GM18868 (cell line): ENCODE data around the gene GAS7.
A peak's percentile ranks its signal among the peaks of the same experiment; 100 is the strongest.
"Not testable (repeated sequence)": the region's sequence is repeated elsewhere in the genome, so short reads cannot be mapped to it uniquely, and the experiment has no call there.

Source experiments
- ATAC-seq: cut with Tn5 transposase; IDR thresholded peaks from one replicate; pipeline ENCODE4 v1.9.1; 2021; ENCODE audit warnings: mild to moderate bottlenecking, moderate library complexity; ENCODE audit not compliant: unreplicated experiment

Gene GAS7

DNA sequence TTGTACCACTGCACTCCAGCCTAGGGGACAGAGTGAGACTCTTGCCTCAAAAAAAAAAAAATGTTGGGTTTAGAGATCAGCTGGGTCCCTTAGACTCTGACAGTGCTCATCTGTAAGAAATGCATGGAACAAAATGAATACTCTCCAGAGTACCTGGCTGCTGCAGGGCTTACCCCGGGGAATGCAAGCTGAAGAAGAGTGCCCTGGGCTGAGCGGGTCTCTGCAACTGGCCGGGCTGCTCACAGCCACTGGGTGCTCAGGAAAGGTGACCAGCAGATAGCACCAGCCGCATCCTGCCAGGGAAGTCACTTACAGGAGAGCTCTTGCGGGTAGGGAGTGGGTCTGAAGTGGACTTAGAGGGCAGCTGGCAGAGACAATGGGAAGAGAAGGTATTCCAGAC, 82.1 kb downstream of the GAS7 start:
- no peak for ATAC-seq

GRCh38 chr17:10115536-10115932, 82.9 kb downstream of the GAS7 start:
- ATAC-seq, result no peak

DNA sequence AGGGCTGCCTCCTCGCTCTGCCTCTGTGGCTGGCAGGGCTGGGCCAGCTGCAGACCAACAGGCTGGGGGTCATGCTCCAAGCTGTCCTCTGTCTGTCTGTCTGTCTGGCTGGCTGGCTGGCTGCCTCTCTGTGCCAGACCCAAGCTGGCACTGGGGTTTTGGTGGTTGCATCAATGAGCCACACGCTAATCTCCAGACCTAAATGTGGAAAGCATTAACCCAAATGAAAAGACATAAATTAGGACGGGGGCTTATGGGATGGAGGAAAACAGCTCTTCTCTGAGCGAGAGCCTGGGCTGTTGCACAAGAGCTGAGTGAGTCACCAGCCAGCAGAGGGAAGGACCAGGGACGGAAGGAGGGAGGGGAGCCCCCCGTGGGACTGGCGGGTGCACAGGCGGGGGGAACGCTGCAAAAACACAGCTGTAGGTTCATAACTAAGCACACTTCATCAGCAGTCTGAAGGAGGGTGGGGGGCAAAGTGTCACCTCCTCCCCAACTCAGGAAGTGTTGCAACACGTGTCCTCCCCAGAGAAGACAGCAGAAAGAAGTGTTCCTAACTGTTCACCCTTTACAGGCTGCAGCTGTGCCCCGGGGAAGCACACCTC, 83.4 kb downstream of the GAS7 start:
- ATAC-seq, result peak; percentile 54

DNA sequence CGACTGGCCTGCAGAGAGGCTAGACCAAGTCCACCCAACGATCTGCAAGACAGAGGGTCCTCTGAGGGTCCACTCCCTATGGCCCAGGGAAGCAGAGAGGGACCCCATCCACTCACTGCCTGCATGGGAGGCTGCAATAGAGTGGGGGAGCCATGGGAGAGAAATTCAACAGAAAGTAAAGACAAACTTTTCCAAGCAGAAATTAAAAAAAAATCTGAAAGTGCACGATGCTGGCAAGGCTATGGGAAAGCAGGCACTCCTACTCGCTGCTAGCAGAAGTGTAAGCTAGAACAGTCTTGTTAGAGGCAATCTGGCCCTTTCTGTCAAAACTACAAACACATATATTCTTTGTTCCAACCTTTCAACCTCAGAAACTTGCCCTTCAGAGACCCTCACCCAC, 85.4 kb downstream of the GAS7 start:
- no peak for ATAC-seq

DNA sequence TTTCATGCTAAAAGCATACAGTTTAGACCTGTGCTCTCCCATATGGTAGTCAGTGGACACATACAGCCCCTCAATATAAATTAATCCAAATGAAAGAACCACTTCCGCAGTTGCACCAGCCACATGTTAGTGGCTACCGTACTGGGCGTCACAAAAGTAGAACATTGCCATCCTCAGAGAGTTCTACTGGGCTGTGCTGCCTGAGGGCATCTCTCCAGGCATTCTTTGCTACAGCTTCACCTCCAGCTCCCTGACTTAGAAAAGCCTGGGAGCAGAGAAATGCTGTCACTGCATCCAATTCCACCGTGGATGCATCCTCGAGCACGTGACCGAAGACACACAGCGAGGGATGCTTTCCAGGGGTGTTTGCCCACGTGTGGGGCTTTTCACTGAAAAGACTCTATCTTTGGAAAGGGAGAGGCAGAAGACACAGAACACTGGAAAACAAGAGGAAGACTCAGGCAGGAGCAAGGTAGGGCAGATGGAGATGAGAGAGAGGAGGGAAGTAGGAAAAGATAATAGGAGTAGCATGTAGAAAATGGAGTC, 86.4 kb downstream of the GAS7 start:
- ATAC-seq, result no peak

GRCh38 chr17:10109146-10109545, 89.3 kb downstream of the GAS7 start:
- no peak for ATAC-seq

GRCh38 chr17:10107316-10108165, 90.9 kb downstream of the GAS7 start:
- ATAC-seq, result no peak

DNA sequence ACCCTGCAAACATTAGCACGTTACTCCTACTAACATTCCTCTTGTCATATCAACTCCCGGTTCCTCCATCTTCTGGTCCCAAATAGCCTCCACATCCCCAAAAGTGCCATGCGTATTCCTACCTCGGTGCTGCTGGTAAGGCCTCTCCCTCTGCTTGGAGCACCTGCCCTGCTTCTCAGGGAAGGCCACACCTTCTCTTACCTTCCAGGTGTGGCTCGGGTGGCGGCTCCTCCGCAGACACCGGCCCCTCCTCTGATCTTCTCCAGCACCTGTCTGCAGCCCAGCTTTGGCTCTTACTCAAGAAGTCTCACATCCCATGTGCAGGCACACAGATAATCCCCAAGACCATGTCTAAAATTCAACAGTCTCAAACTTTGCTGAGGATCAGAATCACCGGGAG, 92.3 kb downstream of the GAS7 start:
- no peak for ATAC-seq

- ATAC-seq, result no peak
These were observed 92.8 kb downstream of the GAS7 start for GRCh38 chr17:10105513-10106001.

- ATAC-seq, result no peak
These were observed 94.7 kb downstream of the GAS7 start for GRCh38 chr17:10103712-10104111.

DNA sequence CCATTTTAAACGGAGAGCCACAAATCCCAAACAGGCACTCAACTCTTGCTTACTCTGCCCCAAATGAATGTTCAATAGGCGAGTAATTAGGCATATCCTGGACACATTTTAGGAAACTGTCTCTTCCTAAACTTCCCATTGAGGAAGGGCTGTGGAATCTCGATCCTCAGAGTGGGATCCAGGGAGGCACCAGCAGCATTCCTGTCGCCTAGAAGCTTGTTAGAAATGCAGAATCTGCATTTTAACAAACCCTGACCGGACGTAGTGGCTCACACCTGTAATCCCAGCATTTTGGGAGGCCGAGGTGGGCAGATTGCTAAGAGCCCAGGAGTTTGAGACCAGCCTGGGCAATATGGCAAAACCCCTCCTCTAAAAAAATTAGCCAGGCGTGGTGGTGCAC, 95.6 kb downstream of the GAS7 start:
- ATAC-seq, result no peak

DNA sequence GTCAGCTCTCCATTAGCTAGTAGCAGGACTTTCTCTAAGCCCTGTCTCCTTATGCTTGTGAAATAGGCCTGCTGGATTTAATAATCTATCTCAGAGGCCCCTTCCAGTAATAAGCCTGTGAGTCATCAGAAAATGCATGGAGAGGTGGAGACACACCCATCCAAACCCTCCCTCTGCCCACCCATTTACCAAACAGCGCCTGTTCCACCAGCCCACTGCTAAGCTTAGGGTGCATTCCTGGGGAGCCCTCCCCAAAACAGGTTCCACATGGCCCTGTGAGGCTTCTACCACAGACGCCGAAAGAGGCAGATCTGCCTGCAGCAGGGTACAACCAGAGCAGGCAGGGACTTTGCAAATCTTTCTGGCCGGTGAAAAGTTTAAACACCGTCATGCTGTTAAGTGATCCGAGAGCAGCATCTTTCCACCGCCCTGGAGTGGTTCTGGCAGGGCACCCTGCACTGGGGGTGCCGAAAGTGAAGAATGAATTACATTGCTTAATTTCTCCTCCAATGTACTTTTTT, 99.3 kb downstream of the GAS7 start:
- ATAC-seq, result no peak

- no peak for ATAC-seq
These were observed 101.8 kb downstream of the GAS7 start for GRCh38 chr17:10096596-10096995.

- ATAC-seq, result not testable (repeated sequence)
These were observed 103.1 kb downstream of the GAS7 start for GRCh38 chr17:10095295-10095694.

GRCh38 chr17:10094797-10095196, 103.6 kb downstream of the GAS7 start:
- ATAC-seq, result no peak

GRCh38 chr17:10092595-10092994, 105.8 kb downstream of the GAS7 start:
- ATAC-seq, result no peak

DNA sequence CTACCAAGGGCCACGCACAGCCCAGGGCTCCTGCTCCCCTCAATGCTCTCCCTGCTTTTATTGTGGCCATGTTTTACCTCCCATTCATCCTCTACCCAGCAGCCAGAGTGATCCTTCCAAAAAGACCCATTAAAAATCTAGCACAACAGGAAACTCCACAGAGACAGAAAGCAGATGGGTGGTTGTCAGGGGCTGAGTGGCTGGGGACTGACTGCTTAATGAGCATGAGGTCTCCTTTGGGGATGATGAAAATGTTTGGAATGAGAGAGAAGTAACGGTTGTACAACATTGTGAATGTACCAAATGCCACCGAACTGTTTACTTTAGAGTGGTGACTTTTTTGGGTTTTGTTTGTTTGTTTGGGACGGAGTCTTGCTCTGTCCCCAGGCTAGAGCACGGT, 107.4 kb downstream of the GAS7 start:
- ATAC-seq, result no peak

GRCh38 chr17:10089196-10089804, 109.1 kb downstream of the GAS7 start:
- no peak for ATAC-seq

DNA sequence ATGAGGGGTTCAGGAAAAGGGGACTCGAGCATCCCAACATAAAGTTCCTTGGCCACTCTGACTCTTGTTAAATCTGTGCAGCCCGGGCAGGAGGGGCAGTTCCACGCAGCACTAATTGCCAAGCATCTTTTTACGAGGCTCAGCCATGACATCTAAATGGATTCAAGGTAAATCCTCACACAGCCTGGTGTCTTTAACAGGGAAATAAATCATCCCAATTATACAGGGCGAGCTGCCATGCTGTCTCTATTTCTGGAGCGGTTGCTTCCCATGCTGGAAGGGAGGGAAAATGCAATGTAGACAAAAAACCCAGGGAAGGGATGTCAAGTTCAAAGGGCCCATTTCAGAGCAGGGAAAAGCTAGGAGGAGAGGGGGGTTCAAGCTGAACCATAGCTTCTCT, 110.0 kb downstream of the GAS7 start:
- ATAC-seq, result no peak

- ATAC-seq, result no peak
These were observed 111.1 kb downstream of the GAS7 start for GRCh38 chr17:10087355-10087754.

- no peak for ATAC-seq
These were observed 114.5 kb downstream of the GAS7 start for GRCh38 chr17:10083864-10084263.
